HG02759 (cell line): Measurements from ENCODE around the gene CD58.
"Not testable (repeated sequence)": the region's sequence is repeated elsewhere in the genome, so short reads cannot be mapped to it uniquely, and the experiment has no call there.

Experiments used
- ATAC-seq: cut with Tn5 transposase; IDR thresholded peaks from one replicate; pipeline ENCODE4 v1.9.1; 2021; ENCODE audit warnings: mild to moderate bottlenecking, moderate library complexity; ENCODE audit not compliant: unreplicated experiment

The CD58 gene

GRCh38 chr1:116570358-116571214 lies at the start of gene CD58:
CD58 (minus strand) TSS chr1:116571026; CDS start chr1:116570972, 54 bp downstream.
- ATAC-seq: peak; percentile 66

- ATAC-seq: not testable (repeated sequence)
These were observed 49.6 kb upstream of the CD58 start for GRCh38 chr1:116620392-116620791.

GRCh38 chr1:116619106-116619505 lies 48.3 kb upstream of the CD58 start:
- ATAC-seq: not testable (repeated sequence)

GRCh38 chr1:116617808-116618207 lies 47.0 kb upstream of the CD58 start:
- not testable (repeated sequence) for ATAC-seq

DNA sequence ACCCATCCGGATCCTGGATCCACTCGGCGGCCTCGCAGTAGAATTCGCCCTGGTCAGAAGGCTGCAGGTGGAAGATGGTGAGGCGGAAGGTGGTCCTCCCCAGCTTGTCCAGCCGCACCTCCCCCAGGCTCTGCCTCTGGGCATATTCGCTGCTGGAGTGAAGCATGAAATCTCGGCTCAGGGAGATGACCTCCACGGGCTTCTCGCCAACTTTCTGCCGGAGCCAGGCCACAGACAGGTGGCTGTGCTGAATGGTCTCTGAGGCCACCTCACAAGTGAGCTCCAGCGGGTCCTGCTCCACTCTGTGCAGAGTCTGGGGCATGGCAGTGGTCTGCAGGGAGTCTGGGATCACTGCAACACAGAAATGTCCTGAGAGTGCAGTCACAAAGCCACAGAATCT lies 43.0 kb upstream of the CD58 start:
- not testable (repeated sequence) for ATAC-seq

- ATAC-seq: not testable (repeated sequence)
These were observed 39.1 kb upstream of the CD58 start for GRCh38 chr1:116609801-116610371.

DNA sequence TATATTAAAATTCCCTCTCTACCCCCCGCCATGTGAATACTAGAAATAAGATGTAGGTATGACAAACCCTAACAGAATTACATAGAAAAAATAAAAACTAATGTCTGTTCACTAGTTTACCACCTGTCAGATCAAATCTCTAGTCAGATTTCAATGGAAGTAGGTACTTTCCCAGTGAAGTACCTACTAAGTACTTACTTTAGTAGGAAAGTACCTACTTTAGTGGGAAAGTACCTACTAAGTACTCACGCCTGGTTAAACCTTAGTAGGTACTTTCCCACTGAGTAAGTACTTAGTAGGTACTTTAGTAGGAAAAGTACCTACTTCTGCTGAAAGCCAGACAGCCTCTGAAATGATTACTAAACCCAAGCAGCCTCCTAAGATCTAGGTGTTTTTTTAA lies 38.0 kb upstream of the CD58 start:
- not testable (repeated sequence) for ATAC-seq

GRCh38 chr1:116608151-116608550 lies 37.3 kb upstream of the CD58 start:
- ATAC-seq: not testable (repeated sequence)

DNA sequence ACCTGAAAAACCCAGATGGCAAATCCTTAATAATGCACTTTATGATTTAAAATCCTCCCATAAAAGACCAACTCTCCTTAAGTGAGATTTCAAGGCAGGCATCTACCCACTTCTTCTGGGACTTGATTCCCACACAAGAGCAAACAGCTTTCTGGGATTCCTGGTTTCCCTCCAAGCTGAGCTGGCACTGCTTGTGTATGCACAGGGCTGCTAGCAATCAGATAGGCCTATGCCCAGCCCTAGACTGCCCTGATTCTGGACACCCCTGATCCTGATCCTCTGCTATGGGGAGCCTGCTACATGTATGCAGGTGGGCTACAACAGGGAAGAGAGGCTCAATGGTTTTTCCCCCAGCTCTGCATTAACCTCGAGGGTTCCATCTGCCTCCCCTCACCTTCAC lies 36.6 kb upstream of the CD58 start:
- ATAC-seq: not testable (repeated sequence)

GRCh38 chr1:116606067-116606466 lies 35.2 kb upstream of the CD58 start:
- ATAC-seq: not testable (repeated sequence)

- no peak for ATAC-seq
These were observed 34.5 kb upstream of the CD58 start for GRCh38 chr1:116605315-116605714.

GRCh38 chr1:116604408-116604807 lies 33.6 kb upstream of the CD58 start:
- ATAC-seq: not testable (repeated sequence)

DNA sequence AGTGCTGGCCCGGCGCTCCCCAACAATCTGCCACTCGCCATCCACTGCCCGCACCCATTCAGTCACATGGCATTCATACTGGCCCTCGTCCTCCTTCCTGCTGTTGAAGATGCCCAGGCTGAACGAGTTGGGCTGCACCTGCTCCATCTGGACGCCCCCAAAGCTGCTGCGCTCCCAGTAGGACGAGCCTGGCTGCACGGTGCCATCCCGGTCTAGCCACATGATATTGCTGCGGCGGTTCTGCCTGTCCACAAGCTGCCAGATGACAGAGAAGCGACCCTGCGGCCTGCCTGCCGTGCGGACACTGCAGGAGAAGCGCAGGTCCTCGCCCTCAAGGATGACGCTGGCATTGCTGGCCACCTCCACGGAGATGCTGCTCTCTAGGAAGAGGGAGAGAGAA lies 32.8 kb upstream of the CD58 start:
- ATAC-seq: not testable (repeated sequence)

DNA sequence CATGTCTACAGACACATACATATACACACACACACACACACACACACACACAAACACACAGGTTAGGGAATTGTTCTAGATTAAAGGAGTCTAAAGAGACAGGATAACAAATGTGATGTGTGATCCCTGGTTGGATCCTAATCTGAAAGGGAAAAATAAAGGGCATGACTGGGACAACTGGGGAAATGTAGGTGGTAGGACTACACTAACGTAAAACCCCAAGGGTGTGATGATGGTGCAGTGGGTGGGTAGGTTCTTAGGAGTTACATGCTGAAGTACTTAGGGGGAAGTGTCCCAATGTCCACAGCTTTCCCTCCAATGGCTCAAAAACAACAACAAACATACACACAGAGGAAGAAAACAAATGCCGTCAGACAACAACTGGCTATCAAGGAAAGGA lies 28.5 kb upstream of the CD58 start:
- ATAC-seq: not testable (repeated sequence)

DNA sequence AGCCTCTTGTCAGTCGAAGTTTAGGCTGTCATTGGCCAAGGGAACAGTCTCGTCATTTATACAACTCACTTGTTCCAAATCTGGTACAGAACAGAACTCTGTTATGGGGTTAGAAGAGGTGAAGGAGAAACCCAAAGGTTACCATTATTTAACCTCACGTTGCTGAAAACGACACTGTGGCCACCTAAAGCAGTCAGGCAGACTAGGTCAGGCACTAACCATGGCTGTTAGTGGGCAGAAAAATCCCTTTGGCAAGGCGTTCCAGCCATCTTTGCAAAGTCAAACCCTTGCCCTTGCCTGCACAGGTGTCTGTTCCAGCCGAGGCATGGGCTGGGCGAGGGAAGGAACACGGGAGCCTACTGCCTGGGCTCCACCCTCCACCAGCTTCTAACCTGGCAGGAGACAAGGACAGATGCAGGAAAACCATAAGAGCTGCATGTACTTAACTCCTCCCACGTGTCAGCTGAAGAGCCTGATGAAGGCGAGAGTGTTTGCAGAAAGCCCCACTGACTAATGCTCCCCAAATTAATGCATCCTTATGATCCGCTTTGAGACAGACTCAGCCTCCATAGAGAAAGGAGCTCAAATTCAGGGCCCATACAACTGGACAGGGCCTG lies 27.7 kb upstream of the CD58 start:
- not testable (repeated sequence) for ATAC-seq

- ATAC-seq: peak; percentile 84
These were observed 26.6 kb upstream of the CD58 start for GRCh38 chr1:116597388-116597787.

DNA sequence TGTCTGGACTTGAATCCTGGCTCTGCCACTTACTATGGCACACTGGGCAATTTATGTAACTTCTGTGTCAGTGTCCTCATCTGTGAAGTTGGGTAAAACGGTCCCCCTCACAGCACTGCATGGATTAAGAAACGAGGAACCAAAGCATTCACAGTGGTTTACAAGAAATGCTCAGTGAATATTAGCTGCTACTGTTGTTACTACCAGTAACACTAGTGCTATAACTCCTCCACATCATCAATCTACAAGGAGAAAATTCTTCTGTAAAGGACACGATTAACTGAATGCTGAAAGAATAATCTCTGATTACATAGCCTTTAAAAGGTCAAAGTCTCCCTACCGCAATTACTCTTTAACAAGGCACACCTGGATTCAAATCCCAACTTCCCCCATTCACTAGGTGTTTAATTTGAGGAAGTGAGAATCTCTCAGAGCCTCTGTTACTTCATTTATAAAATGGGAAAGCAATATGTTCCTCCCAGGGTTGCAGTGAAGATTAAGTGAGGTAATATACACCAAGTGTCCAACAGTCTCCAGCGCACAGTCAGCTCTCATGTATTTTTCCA lies 26.0 kb upstream of the CD58 start:
- ATAC-seq: not testable (repeated sequence)

- peak; percentile 50 for ATAC-seq
These were observed 25.3 kb upstream of the CD58 start for GRCh38 chr1:116595946-116596741.

GRCh38 chr1:116595065-116595840 lies 24.4 kb upstream of the CD58 start:
- not testable (repeated sequence) for ATAC-seq

- not testable (repeated sequence) for ATAC-seq
These were observed 23.2 kb upstream of the CD58 start for GRCh38 chr1:116593977-116594376.
